OCI-LY3 (cell line): Measurements from ENCODE around the gene SMAP2.

Experiments used
- EZH2phosphoT487 ChIP-seq: fragments of 200-600 bp; shearing (Covaris generic); IDR thresholded peaks from 2 replicates; pipeline ENCODE4 v1.6.1; 2018; ENCODE audit warnings: antibody characterized with exemption, mixed run types, low read depth
- TF ChIP-seq, protein P1 (sequence below): fragments of 200-600, 300-600 bp; sonication (generic); IDR thresholded peaks from 2 replicates; pipeline ENCODE4 v1.5.1; 2014; ENCODE audit warnings: antibody characterized with exemption, low read length, low read depth

DNA sequence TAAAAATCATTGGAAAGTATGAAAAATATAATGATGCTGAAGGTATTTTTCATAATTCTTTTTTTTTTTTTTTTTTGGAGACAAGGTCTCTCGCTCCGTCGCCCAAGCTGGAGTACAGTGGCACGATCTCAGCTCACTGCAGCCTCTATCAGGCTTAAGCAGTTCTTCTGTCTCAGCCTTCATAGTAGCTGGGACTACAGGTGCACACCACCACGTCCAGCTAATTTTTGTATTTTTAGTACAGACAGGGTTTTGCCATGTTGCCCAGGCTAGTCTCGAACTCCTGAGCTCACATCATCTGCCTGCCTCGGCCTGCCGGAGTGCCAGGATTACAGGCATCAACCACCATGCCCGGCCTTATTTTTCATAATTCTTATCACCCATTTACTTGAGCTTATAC, 13.3 kb downstream of the SMAP2 start:
- TF ChIP-seq, protein P1, sequence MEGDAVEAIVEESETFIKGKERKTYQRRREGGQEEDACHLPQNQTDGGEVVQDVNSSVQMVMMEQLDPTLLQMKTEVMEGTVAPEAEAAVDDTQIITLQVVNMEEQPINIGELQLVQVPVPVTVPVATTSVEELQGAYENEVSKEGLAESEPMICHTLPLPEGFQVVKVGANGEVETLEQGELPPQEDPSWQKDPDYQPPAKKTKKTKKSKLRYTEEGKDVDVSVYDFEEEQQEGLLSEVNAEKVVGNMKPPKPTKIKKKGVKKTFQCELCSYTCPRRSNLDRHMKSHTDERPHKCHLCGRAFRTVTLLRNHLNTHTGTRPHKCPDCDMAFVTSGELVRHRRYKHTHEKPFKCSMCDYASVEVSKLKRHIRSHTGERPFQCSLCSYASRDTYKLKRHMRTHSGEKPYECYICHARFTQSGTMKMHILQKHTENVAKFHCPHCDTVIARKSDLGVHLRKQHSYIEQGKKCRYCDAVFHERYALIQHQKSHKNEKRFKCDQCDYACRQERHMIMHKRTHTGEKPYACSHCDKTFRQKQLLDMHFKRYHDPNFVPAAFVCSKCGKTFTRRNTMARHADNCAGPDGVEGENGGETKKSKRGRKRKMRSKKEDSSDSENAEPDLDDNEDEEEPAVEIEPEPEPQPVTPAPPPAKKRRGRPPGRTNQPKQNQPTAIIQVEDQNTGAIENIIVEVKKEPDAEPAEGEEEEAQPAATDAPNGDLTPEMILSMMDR = no peak
- TF ChIP-seq EZH2phosphoT487 = no peak
